ENCODE measurements around the gene CCDC93.

DNA sequence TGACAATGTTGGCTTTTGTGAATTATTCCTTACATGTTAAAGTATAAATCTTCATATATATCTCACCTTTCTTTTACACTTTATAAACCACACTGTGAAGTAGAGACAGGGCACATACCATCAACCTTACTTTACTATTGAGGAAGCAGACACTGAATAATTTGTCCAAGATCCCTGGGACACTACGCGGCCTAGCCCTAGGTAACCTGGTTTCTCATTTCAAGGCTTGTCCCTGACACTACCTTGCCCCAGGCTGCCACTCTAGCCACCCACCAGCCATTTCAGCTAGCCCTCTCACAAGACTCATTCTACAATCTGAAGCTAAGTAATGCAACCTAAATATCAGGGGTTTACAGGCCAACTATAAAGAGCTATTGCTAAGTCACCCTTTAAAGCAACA, 26.7 kb downstream of the CCDC93 start:
- TF ChIP-seq POLR2A (IDR thresholded peaks at IDR 0.05), result no peak
- TF ChIP-seq, protein P1, sequence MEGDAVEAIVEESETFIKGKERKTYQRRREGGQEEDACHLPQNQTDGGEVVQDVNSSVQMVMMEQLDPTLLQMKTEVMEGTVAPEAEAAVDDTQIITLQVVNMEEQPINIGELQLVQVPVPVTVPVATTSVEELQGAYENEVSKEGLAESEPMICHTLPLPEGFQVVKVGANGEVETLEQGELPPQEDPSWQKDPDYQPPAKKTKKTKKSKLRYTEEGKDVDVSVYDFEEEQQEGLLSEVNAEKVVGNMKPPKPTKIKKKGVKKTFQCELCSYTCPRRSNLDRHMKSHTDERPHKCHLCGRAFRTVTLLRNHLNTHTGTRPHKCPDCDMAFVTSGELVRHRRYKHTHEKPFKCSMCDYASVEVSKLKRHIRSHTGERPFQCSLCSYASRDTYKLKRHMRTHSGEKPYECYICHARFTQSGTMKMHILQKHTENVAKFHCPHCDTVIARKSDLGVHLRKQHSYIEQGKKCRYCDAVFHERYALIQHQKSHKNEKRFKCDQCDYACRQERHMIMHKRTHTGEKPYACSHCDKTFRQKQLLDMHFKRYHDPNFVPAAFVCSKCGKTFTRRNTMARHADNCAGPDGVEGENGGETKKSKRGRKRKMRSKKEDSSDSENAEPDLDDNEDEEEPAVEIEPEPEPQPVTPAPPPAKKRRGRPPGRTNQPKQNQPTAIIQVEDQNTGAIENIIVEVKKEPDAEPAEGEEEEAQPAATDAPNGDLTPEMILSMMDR (IDR thresholded peaks at IDR 0.05), result no peak
